Neural cell (in vitro differentiated cells): ENCODE measurements around the gene WDR81.

ENCODE experiments used
- CTCF ChIP-seq: fragments of 450-650 bp; IDR thresholded peaks from 2 replicates; pipeline ENCODE4 v1.5.1; 2014; ENCODE audit warnings: antibody characterized with exemption, mild to moderate bottlenecking, moderate library complexity; ENCODE audit not compliant: poor library complexity, severe bottlenecking
- EP300 ChIP-seq: fragments of 450-650 bp; conservative IDR thresholded peaks from 2 replicates; pipeline ENCODE4 v1.6.1; 2014; ENCODE audit warnings: antibody characterized with exemption, mild to moderate bottlenecking, moderate library complexity; ENCODE audit not compliant: poor library complexity, severe bottlenecking
- EZH2 ChIP-seq: fragments of 200-600, 300-800 bp; shearing (Covaris generic), sonication (generic); IDR thresholded peaks from 2 replicates; pipeline ENCODE4 v1.6.1; 2014; ENCODE audit warnings: antibody characterized with exemption, low read length, borderline replicate concordance, mild to moderate bottlenecking; ENCODE audit not compliant: insufficient read depth, poor library complexity, severe bottlenecking
- POLR2AphosphoS5 ChIP-seq: IDR thresholded peaks from 2 replicates; pipeline ENCODE4 v1.6.1; 2012
- RAD21 ChIP-seq: fragments of 450-650 bp; conservative IDR thresholded peaks from 2 replicates; pipeline ENCODE4 v1.6.1; 2014; ENCODE audit warnings: antibody characterized with exemption, mild to moderate bottlenecking, moderate library complexity
- REST ChIP-seq: IDR thresholded peaks from 2 replicates; pipeline ENCODE4 v1.6.1; 2012; ENCODE audit warnings: borderline replicate concordance
- TAF1 ChIP-seq: IDR thresholded peaks from 2 replicates; pipeline ENCODE4 v1.6.1; 2012; ENCODE audit warnings: low read depth

GRCh38 chr17:1727258-1727789 lies 2.8 kb downstream of the WDR81 start:
- no peak for TF ChIP-seq CTCF
- TF ChIP-seq EZH2 = no peak
- TF ChIP-seq REST = no peak
- TF ChIP-seq RAD21 = no peak
- TF ChIP-seq EP300 = no peak
- TF ChIP-seq POLR2AphosphoS5 = no peak
- no peak for TF ChIP-seq TAF1
